Thyroid gland (tissue), 4 donors: ENCODE data around the gene APBA1.

Source experiments
- CTCF ChIP-seq, 6 experiments: fragments of 200-600 bp in 3 of 6; fragments of 450-650 bp in 3 of 6; sonication (generic) in 3 of 6; IDR thresholded peaks; one replicate each; pipeline ENCODE4 v1.5.1; 2016 to 2019; ENCODE audit warnings: antibody characterized with exemption in 6 of 6, mild to moderate bottlenecking in 2 of 6, inconsistent platforms in 1 of 6, moderate library complexity in 1 of 6
- POLR2A ChIP-seq, 2 donors: fragments of 450-650 bp; IDR thresholded peaks; one replicate each; pipeline ENCODE4 v1.6.1; 2017; ENCODE audit warnings: antibody characterized with exemption in 2 of 2, mild to moderate bottlenecking in 2 of 2, moderate library complexity in 1 of 2

GRCh38 chr9:69497816-69498215 lies 174.4 kb downstream of the APBA1 start:
- TF ChIP-seq CTCF (IDR thresholded peaks at IDR 0.05) (no peak), POLR2A (IDR thresholded peaks at IDR 0.05) (no peak)
